IPS-NIHi7 (cell line): Measurements from ENCODE around the gene MCRS1.

Experiments
- DNase-seq: peaks from one replicate; pipeline ENCODE4 v3.0.0; 2012; ENCODE audit warnings: mixed read lengths; ENCODE audit errors: extremely low spot score

MCRS1 gene

DNA sequence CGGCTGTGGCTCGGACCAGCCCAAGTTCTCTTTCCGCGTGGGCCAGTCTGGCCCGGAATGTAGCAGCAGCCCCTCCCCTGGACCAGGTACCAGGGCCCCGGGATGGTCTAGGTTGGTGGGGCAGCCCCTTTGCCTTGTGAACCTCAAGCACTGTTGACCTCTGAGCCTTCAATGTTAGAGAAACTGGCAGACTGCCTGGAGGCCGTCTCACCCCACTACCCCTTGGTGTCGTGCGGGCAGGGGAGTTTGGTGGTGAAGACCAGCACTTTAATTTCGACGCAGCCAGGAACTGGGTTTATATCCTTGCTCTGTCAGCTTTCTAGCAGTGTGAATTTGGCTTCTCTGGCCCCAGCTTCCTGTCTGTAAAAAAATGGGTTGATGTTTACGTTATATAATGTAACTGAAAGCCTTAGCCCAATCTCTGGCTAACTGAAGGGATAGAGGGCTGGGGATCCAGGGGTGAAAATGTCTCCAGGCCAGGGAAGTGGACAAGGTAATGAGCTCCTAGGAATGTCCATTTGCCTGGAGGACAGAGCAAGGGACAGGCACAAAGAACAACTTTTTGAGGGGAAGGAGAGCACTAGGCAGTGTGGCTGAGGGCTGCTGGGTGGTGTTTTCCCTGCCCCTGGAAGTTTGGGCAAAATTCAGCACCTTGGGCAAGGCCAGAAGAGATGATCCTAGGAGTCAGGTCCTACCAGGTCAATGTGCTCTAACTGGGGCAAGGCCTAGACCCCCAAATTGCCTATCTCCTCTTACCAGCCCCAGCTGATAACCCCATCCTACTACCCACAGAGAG, 11.4 kb downstream of the MCRS1 start:
- DNase-seq: no peak

DNA sequence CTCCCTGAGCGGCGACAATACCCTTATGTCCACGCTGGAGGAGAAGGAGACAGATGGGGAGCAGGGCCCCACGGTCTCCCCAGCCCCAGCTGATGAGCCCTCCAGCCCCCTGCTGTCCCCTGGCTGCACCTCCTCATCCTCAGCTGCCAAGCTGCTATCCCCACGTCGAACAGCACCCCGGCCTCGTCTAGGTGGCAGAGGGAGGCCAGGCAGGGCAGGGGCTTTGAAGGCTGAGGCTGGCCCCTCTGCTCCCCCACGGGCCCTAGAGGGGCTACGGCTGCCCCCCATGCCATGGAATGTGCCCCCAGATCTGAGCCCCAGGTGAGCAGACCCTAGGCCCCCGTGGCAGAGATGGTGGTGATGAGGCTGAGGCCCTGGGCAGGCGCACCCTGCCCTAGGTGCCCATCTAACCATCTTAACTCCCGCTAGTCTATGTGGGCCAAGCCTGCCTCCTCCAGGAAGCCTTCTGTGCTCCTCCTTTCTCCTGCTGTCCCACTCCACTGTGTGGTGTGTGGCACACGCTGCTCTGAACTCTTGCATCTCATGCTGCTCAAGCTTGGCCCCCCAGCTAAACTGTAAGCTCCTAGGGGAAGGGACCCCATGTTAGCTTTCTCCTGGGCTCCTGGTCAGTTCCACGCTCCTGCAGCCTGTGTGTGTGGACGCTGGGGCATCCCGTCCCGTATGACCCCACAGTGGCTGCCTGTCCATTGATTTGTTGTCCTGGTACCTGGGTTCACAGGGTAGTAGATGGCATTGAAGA, 12.1 kb downstream of the MCRS1 start:
- no peak for DNase-seq

DNA sequence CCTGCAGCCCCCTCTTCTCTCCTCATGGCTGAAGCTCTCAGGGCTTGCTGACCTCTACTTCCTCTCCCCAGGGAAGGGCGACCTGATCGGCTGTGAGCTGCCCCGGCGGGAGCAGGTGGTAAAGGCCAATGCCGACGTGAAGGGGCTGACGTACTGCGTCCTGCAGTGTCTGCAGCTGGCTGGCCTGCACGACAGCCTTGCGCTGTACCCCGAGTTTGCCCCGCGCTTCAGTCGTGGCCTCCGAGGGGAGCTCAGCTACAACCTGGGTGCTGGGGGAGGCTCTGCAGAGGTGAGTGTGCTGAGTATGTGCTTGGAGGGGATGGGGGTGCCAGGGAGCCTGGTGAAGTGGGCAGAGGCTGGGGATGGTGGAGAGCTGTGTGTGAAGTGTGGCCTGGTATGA, 13.7 kb downstream of the MCRS1 start:
- no peak for DNase-seq

DNA sequence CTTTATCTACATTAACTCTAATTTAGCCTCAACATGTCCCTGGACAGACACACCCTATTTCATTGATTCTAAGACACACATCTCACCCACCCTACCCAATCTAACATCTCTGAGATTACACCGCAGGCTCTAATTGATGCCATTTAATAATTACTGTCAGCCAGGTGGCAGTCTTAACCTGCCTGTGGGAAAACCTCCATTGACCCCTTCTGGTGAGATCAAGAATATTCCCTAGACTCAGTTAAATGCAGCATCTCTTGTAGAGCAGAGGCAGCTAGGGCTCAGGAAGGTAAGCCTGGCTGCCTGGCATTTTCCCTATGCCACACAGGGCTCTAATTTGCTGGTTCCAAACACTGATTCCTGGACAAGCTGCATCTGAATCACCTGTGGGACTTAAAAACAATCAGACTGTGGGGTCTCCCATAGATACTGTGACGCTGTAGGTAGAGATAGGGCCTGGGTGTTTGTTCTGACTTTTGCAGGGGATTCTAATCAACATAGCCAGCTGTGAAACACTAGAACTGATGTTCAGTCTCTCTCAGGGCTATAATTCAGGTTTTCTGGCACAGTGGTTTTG, 14.3 kb downstream of the MCRS1 start:
- DNase-seq: peak; percentile 69

DNA sequence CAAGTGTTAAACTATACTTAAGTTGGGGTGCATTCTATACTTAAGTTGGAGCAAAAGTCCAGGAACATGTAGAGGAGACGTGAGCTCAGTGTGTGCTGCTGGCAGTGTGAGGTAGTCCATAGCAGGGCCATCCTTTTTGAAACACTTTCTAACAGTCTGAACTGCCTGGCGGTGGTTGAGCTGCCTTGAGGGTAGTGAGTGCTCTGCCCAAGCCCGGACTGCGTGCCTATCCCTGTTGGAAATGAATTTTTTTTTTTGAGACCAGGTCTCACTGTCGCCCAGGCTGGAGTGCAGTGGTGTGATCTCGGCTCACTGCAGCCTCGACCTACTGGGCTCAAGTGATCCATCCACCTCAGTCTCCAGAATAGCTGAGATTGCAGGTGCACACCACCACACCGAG, 15.0 kb downstream of the MCRS1 start:
- no peak for DNase-seq

DNA sequence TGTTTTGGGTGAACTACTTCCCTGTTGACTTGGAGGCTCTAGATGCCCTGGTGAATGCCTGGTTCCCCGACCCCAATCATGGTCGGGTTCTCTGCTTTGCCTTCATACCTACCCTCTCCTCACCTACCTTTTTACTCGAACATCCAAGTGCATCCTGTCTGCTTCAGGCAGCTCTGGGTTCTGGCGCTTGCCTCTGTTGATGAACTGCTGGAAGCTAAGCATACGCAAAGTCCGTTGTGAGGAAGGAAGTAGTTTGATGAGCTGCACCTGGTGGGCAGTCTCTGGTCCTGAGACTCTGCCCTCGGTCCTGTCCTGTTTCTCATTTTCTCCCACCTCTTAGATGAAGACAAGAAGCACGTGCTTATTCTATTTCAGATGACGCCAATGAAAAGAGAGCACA, 15.5 kb downstream of the MCRS1 start:
- no peak for DNase-seq

DNA sequence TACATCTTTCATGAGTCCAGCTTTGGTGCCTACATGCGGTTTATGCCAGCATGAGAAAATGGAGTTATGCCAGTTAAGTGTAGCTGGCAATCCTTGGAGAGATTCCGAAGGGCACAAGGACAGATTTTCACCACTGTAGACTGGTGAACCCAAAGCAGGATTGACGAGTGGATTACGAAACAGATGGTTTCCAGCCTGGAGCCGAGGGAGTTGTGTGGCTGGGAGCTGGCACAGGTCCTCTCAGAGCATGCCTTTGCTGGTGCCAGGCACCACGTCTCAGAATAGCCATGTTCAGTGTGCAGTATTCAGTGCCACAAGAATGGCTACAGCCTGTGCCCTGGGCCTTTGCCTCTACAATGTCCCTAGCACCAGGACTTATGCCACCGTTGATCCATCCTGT, 15.9 kb downstream of the MCRS1 start:
- DNase-seq: no peak

DNA sequence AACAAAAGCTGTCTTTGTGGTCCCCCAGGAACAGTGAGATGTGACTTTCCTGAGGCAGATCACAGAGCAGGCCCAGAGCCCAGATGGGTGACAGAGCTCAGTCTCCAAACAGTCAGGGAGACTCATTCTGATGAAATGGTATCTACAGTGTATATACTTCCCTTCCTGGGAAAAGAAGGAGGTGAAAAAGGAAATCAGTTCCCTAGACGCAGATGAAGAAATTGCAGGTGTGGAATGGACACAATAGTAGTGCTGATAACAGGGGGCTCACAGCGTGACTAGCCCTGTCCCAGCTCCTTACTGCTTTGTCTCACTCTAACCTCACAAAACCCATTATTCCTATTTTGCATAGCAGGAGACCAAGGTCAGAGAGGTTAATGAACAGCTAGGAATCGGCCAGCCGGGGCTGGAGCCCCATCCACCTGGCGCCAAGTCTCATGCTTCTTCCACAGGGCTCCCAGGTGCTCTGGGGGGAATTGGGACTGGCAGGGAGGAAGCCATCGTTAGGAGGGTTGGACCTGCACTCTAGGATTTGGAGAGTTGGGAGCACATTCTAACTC, 17.2 kb downstream of the MCRS1 start:
- DNase-seq: no peak

DNA sequence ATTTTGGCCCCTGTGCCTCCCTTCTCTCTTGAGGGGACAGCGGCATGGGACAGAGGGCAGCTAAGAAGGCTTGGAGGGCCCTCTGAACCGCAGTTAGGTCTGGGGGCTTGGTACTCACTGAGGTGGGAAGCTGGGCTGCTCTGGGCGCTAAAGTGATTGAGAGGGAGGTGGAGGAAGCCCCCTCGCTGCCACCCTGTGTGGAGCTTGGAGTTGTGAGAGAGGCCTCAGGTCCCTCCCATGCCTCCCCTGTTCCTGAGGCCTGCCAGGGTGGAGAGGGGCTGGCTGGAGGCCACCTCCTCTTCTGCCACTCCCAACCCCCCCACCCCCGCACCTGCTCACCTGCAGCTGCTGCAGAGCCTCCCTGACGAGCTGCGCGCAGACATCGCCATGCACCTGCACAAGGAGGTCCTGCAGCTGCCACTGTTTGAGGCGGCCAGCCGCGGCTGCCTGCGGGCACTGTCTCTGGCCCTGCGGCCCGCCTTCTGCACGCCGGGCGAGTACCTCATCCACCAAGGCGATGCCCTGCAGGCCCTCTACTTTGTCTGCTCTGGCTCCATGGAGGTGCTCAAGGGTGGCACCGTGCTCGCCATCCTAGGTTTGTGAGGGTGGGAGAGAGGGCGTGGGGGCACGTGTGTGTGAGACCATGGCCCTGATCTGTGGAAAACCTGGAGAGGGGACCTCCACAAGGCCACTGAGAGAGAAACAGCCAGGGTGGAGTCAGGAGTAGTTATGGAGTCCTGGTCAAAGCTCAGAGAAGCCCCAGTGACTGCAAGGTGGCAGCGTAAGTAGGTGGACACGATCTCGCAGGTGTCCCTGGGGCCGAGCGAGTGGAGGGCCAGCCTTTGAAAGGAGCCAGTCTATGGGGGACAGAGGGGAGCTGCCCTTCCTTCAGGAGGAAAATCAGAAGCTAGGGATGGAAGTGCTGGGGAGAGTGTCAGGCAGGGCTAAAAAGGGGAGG, 17.9 kb downstream of the MCRS1 start:
- DNase-seq: no peak

DNA sequence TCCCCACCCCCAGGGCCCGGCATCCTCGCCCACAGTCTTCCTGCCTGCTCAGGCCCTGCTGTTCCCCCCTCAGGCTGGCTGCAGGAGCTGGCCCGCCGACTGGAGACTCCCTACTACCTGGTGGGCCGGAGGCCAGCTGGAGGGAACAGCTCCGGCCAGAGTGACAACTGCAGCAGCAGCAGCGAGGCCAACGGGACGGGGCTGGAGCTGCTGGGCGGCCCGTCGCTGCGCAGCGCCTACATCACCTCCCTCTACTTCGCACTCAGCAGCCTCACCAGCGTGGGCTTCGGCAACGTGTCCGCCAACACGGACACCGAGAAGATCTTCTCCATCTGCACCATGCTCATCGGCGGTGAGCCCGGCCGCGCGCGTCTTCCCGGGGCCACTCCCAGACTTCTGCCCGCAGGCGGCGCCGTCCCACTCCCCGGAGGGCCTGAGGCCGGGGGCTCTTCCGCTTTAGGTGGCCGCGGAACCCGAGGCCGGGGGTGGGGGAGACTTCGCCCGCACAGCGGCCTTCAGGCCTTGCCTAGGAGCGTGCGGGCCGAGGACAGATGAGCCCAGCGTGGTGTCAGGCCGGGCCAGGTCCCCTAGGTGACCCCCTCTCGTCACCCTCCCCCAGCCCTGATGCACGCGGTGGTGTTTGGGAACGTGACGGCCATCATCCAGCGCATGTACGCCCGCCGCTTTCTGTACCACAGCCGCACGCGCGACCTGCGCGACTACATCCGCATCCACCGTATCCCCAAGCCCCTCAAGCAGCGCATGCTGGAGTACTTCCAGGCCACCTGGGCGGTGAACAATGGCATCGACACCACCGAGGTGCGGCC, 18.9 kb downstream of the MCRS1 start:
- peak; percentile 72 for DNase-seq

DNA sequence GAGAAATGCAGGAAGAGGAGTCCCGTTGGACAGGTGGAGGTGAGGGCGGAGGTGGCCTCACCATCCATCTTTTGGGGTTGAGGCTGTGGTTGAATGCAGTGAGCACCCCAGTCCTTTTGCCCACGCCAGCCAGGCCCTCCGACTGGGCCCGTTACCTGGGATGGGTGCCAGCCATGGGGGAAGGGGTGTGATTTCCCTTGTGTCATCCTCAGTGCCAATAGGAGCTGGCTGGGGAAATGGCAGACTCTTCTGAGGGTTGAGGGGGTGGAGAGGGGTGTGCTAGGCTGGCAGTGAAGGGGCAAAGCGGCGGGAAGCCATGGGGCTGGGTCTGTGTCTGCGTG, 19.5 kb downstream of the MCRS1 start:
- no peak for DNase-seq

DNA sequence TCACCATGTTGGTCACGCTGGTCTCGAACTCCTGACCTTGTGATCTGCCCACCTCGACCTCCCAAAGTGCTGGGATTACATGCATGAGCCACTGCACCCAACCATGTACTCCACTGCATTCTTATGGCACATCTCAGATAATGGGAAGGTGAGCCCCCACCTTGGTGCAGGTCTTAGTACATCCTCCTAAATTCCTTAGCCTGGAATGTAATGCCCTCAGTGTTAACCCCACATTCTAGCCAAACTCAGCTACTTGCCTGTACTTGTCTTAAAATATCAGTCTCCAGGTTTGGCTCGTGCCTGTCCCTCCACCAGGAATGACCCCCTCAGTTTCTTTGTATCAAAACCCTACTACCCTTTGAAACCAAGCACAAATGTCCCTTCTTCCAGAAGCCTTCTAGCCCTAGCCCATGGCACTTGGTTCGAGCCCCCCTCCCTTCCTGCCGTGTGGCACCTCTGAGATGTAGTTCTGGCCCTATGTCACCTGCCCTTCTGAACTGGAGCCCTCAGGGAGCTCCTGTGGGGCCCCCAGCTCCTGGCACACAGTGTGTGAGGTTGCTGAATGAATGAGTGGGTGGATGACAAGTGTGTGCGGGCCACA, 20.8 kb downstream of the MCRS1 start:
- no peak for DNase-seq

DNA sequence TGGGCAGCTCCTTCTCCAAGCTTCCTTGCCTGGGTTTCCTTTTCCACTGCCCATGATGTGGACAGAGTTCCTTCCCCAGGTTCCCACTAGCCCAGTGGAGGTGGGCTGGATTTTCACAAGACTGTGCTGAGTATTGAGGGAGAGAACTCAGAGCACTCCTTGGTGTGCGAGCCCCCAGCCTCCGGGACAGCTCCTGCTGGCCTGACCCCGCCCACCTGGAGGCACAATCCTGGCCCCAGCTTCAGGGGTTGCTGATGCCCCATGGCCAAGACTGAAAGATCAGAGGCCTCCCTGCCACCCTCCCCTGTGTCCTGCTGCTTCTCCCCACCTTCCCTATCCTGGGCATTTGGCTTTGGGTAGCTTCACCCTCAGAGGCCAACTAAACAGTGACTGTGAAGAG, 21.5 kb downstream of the MCRS1 start:
- no peak for DNase-seq

DNA sequence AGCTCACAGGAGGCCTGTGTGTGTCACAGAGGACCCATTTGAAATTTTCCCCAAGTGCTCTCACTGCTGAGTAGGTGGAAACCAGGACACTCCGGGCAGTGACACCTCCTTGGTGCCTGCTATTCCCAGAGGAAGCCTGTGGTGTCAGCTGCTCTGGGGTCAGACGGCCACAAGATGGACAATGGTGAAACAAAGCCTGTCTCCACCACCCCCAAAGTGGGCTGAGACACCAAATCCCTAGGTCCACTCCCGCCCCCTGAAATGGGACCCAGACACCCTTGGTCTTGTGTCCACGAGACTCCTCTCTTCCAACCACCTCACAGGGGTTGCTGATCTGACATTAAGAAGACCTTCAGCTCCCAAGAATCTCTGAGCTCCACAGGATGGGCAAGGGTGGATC, 22.1 kb downstream of the MCRS1 start:
- no peak for DNase-seq

DNA sequence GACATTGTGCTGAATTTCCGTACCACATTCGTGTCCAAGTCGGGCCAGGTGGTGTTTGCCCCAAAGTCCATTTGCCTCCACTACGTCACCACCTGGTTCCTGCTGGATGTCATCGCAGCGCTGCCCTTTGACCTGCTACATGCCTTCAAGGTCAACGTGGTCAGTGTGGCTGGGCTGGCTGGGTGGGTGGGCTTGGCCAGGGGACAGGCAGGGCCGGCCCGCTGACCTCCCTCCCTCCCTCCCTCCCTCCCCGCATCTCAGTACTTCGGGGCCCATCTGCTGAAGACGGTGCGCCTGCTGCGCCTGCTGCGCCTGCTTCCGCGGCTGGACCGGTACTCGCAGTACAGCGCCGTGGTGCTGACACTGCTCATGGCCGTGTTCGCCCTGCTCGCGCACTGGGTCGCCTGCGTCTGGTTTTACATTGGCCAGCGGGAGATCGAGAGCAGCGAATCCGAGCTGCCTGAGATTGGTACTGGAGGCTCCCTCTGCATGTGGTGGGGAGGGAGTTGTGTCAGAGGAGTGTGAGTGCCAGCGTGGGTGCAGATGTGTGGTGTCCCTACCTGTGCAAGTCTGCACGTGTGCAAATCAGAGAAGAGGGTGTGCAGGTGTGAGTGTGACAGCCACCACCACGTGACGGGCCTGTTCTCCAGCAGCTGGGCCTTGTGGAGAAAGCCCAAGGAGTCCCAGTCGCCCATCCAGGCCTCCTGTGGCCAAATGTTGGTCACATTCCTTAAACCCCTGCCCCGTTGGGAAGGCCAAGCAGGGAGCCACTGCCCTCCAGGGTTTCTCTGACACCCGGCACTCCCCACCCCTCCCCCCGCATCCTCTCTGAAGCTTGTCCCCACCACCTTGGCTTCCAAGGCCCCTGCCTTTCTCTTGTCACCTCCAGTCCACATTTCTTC, 23.8 kb downstream of the MCRS1 start:
- DNase-seq: peak; percentile 55

DNA sequence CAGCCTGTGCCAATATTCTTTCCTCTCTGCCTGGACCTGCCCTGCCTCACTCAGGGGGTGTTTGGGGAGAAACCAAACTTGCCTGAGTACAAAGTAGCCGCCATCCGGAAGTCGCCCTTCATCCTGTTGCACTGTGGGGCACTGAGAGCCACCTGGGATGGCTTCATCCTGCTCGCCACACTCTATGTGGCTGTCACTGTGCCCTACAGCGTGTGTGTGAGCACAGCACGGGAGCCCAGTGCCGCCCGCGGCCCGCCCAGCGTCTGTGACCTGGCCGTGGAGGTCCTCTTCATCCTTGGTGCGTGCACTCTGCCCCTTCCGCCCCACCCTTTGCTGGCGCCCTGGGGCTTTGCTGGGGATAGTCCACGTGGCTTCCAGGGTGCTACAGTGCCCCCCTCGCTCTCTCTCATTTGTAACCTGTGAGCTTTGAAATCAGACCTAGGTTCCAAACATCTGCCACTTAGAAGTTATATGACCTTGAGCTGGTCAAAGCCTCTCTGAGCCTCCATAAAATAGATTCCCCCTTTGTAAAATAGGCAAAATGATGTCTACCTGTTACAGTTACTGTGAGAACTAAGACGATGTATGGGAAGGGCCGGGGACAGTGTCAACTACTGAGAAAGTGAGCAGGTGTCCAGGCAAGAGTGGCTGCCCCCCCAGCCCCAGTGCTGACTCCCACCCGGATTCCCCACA, 24.6 kb downstream of the MCRS1 start:
- DNase-seq: no peak

DNA sequence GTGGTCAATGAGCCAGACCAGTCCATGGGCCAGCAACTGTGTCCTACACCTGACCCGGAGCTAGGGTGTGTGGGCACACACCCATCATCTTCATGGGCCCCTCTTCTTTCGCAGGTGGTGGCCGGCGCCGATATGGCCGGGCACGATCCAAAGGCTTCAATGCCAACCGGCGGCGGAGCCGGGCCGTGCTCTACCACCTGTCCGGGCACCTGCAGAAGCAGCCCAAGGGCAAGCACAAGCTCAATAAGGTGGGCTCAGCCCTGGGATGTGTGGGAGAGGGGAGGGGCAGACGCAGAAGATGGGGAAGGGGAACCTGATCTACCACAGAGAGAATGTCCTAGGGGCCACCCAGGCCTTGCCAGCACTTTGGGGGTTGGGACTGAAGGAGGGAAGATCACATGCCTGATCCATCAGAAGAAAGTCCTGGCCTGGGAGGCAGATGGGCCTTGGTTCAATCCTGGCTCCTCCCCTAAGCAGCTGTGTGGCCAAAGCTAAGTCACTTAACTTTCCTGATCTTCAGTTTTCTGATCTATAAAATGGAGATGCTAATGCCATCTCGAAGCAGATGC, 25.3 kb downstream of the MCRS1 start:
- DNase-seq: no peak

DNA sequence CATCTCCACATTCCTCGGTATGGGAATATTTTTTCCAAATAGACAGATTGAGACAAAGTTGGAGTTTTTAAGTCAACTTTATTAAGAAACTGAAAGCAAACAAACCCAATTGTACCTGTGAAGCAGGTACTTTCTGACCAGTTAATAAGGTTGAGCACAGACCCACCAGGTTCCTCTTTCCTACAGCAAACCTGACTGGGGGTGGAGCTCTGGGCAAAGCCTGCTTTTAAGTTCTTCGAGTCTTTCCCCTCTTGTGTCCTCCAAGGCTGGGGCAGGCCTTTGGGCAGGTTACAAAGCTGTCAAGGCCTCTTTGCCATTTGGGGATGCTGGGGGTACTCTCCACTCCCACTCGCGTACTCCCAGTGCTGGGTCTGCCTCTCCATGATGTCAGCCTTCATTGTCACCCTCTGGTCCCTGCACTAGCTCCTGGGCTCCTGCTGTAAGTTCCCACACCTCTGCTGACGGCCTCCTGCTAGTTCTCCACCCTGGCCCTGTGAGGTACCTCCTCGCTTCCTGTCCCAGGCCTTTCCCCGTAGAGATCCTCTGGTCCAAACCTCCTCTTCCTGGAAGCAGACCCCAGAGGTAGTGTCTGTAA, 25.9 kb downstream of the MCRS1 start:
- DNase-seq: no peak
